Natural killer cell (primary cell): ENCODE results near the gene ATF4. TPM values are rescaled to one million over a fixed set of nuclear protein-coding genes. Genes with fewer than 3 reads are reported as not detected.
A peak's percentile ranks its signal among the peaks of the same experiment; 100 is the strongest.

Experiments used
- ATAC-seq, 3 donors: fragments of 150-1000 bp in 2 of 3; fragments of 200-7000 bp in 1 of 3; cut with Tn5 transposase; 1 replicate in 1 of 3; 2 replicates in 2 of 3; pipeline ENCODE4 v1.10.0; 2021; ENCODE audit warnings: mild to moderate bottlenecking in 2 of 3, moderate library complexity in 2 of 3
- DNase-seq, 2 donors: peaks; one replicate each; pipeline versions ENCODE4 v3.0.0 to v3.0.0-alpha.2; 2013 to 2021; ENCODE audit warnings: mixed read lengths in 1 of 2
- H3K27ac ChIP-seq: one replicate; pipeline ENCODE4 v1.5.1; 2013; ENCODE audit warnings: mild to moderate bottlenecking, low read length
- H3K27me3 ChIP-seq: one replicate; pipeline ENCODE4 v1.6.1; 2013; ENCODE audit warnings: low read length; ENCODE audit not compliant: control insufficient read depth, insufficient read depth
- H3K36me3 ChIP-seq: one replicate; pipeline ENCODE4 v1.6.1; 2013; ENCODE audit warnings: low read length; ENCODE audit not compliant: control insufficient read depth, insufficient read depth
- H3K4me1 ChIP-seq: one replicate; pipeline ENCODE4 v1.6.1; 2013; ENCODE audit warnings: low read length; ENCODE audit not compliant: control insufficient read depth, insufficient read depth
- H3K4me3 ChIP-seq: one replicate; pipeline ENCODE4 v1.5.1; 2013; ENCODE audit warnings: low read length
- H3K9me3 ChIP-seq: one replicate; pipeline ENCODE4 v1.6.1; 2013; ENCODE audit warnings: low read length; ENCODE audit not compliant: control insufficient read depth, insufficient read depth
- H3K27ac Mint-ChIP-seq, 2 donors: one replicate each; pipeline ENCODE4 v1.8.0; 2022; ENCODE audit warnings: mild to moderate bottlenecking in 2 of 2, mixed read lengths in 2 of 2, moderate library complexity in 1 of 2
- H3K27me3 Mint-ChIP-seq, 2 donors: one replicate each; pipeline ENCODE4 v1.8.0; 2022; ENCODE audit warnings: low read depth in 2 of 2, mixed read lengths in 2 of 2
- H3K36me3 Mint-ChIP-seq: one replicate; pipeline ENCODE4 v1.8.0; 2022; ENCODE audit warnings: mixed read lengths
- H3K4me1 Mint-ChIP-seq, 2 donors: one replicate each; pipeline ENCODE4 v1.8.0; 2022; ENCODE audit warnings: mixed read lengths in 2 of 2
- H3K4me3 Mint-ChIP-seq: one replicate; pipeline ENCODE4 v1.8.0; 2022; ENCODE audit warnings: mild to moderate bottlenecking, moderate library complexity, mixed read lengths
- H3K9me3 Mint-ChIP-seq, 2 donors: one replicate each; pipeline ENCODE4 v1.8.0; 2022; ENCODE audit warnings: mixed read lengths in 2 of 2
- CTCF ChIP-seq: fragments of 200-600 bp; IDR thresholded peaks from one replicate; pipeline ENCODE4 v1.8.0; 2022; ENCODE audit warnings: antibody characterized with exemption
- WGBS: methylation state at CpG from one replicate; pipeline ENCODE4 v1.1.7; 2013; ENCODE audit warnings: missing lambda C conversion rate; ENCODE audit not compliant: insufficient coverage; 5-methylcytosine and 5-hydroxymethylcytosine counted together
- intact Hi-C: fragments of 100-400 bp; cut with micrococcal nuclease; formaldehyde crosslinking; loops from one replicate; pipeline ENCODE4 v1.14.2; 2022
- total RNA-seq, 4 donors: library from RNA; stranded (reverse); fragments of 120-200 nt in 1 of 4; gene quantifications; one replicate each; pipeline versions ENCODE4 v1.2.3 to v1.2.4, GENCODE V29; 2013 to 2022

Gene ATF4
- total RNA-seq, 3 donors from 2014 or later (not counting 1 experiment from before 2014, with no cell fraction given) = 235 to 242 (median 238) TPM

- Mint-ChIP-seq H3K9me3 (no peaks in the 10 kb centered on the region), H3K4me3 (no peak overlapping the region)
Measured at GRCh38 chr22:39475902-39476301, 44.5 kb upstream of the ATF4 start.

GRCh38 chr22:39476664-39477063, 43.7 kb upstream of the ATF4 start:
- no peak overlapping the region for H3K4me3 ChIP-seq
- Mint-ChIP-seq H3K27ac (no peak overlapping the region), H3K9me3 (no peaks in the 10 kb centered on the region), H3K4me3 (no peak overlapping the region), H3K4me1 (peaks cover 3% of the 10 kb centered on the region in 2 donors), H3K36me3 (no peaks in the 10 kb centered on the region), H3K27me3 (no peaks in the 10 kb centered on the region)
- DNase-seq = no peak
- no peaks in the 10 kb centered on the region for H3K9me3 ChIP-seq
- TF ChIP-seq CTCF = no peak
- 93% methylated on average over 13 of the region's 13 CpGs for WGBS
- ATAC-seq = no peak
- no peak overlapping the region for H3K27ac ChIP-seq
- H3K27me3 ChIP-seq = no peaks in the 10 kb centered on the region
- no peaks in the 10 kb centered on the region for H3K36me3 ChIP-seq
- intact Hi-C loops = no loop called here
- peaks cover 16% of the 10 kb centered on the region for H3K4me1 ChIP-seq

More at GRCh38 chr22:39475902-39476301, 44.5 kb upstream of the ATF4 start:
- no peak for TF ChIP-seq CTCF
- no peaks in the 10 kb centered on the region for H3K36me3 ChIP-seq
- intact Hi-C loops = no loop called here
- H3K27ac ChIP-seq = no peak overlapping the region
- DNase-seq (no peak), ATAC-seq (no peak)
- peaks cover 6 to 9% of the 10 kb centered on the region in 2 donors for H3K4me1 Mint-ChIP-seq
- no peaks in the 10 kb centered on the region for H3K27me3 Mint-ChIP-seq
- H3K4me1 ChIP-seq = peaks cover 24% of the 10 kb centered on the region
- no peak overlapping the region for H3K27ac Mint-ChIP-seq
- no peaks in the 10 kb centered on the region for H3K27me3 ChIP-seq
- 89% methylated on average over 3 of the region's 3 CpGs for WGBS
- H3K4me3 ChIP-seq = no peak overlapping the region
- no peaks in the 10 kb centered on the region for H3K9me3 ChIP-seq
- no peaks in the 10 kb centered on the region for H3K36me3 Mint-ChIP-seq

DNA sequence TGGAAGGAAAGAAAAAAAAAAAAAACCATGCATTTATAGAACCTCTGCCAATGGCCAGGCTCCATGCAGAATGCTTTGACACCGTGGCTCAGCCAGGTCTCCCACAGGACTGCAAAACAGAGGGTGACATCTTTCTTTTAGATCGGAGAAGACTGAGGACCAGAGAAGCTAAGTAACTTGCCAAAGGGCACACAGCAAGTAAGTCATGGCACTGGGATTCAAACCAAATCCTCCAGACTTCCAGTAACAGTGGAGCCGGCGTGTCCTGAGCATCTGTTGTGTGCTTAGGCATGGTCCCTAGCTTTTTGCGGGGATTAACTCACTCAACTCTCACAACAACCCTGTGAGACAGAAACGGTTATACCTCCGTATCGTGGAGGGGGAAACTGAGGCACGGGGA, 42.8 kb upstream of the ATF4 start:
- Mint-ChIP-seq H3K36me3 (no peaks in the 10 kb centered on the region), H3K9me3 (no peaks in the 10 kb centered on the region), H3K4me1 (no peaks in the 10 kb centered on the region), H3K27me3 (no peaks in the 10 kb centered on the region), H3K4me3 (no peak overlapping the region), H3K27ac (no peak overlapping the region)
- intact Hi-C loops = no loop called here
- Histone ChIP-seq H3K4me3 (no peak overlapping the region), H3K27me3 (no peaks in the 10 kb centered on the region), H3K36me3 (no peaks in the 10 kb centered on the region), H3K9me3 (no peaks in the 10 kb centered on the region), H3K27ac (no peak overlapping the region), H3K4me1 (peaks cover 7% of the 10 kb centered on the region)
- no peak for ATAC-seq
- no peak for DNase-seq
- TF ChIP-seq CTCF = no peak
- 91% methylated on average over 9 of the region's 9 CpGs for WGBS

- ATAC-seq (no peak), DNase-seq (peak in 1 of 2 donors; percentile 42)
- Mint-ChIP-seq H3K4me3 (no peak overlapping the region), H3K36me3 (no peaks in the 10 kb centered on the region), H3K27ac (no peak overlapping the region), H3K27me3 (no peaks in the 10 kb centered on the region), H3K9me3 (no peaks in the 10 kb centered on the region), H3K4me1 (no peaks in the 10 kb centered on the region)
- Histone ChIP-seq H3K27me3 (no peaks in the 10 kb centered on the region), H3K4me3 (no peak overlapping the region), H3K27ac (no peak overlapping the region), H3K4me1 (no peaks in the 10 kb centered on the region), H3K9me3 (no peaks in the 10 kb centered on the region), H3K36me3 (no peaks in the 10 kb centered on the region)
- intact Hi-C loops = no loop called here
- TF ChIP-seq CTCF = no peak
- 81% methylated on average over 8 of the region's 9 CpGs for WGBS
Measured at GRCh38 chr22:39478441-39478850, 41.9 kb upstream of the ATF4 start.
